ENCODE results near the gene EXOC3L4. TPM values are rescaled to one million over a fixed set of nuclear protein-coding genes. Genes with fewer than 3 reads are reported as not detected.

The EXOC3L4 gene
- total and polyA plus RNA-seq, 4 donors: 0.45 to 0.52 (median 0.50) TPM; not detected in 1

GRCh38 chr14:103099081-103099732 lies 4.7 kb downstream of the EXOC3L4 start:
- H3K36me3 ChIP-seq (ENCODE audit: control insufficient read depth, insufficient read depth, low read length): no peaks in the 10 kb centered on the region
- no peak for DNase-seq (ENCODE audit: low read depth in 4 of 6, low spot score in 6 of 6)
- H3K9me3 ChIP-seq (ENCODE audit: control insufficient read depth, insufficient read depth, low read length): no peaks in the 10 kb centered on the region
- H3K27me3 ChIP-seq (ENCODE audit: control insufficient read depth, insufficient read depth, low read length): peaks cover 32% of the 10 kb centered on the region
- WGBS (ENCODE audit: insufficient coverage): 53% methylated on average over 10 of the region's 12 CpGs
- peaks cover 14% of the 10 kb centered on the region for H3K4me1 ChIP-seq (ENCODE audit: control insufficient read depth, insufficient read depth, low read length)
- H3K27ac ChIP-seq (ENCODE audit: low read depth, low read length): no peak overlapping the region
- H3K4me3 ChIP-seq (ENCODE audit: low read depth, low read length): no peak overlapping the region

DNA sequence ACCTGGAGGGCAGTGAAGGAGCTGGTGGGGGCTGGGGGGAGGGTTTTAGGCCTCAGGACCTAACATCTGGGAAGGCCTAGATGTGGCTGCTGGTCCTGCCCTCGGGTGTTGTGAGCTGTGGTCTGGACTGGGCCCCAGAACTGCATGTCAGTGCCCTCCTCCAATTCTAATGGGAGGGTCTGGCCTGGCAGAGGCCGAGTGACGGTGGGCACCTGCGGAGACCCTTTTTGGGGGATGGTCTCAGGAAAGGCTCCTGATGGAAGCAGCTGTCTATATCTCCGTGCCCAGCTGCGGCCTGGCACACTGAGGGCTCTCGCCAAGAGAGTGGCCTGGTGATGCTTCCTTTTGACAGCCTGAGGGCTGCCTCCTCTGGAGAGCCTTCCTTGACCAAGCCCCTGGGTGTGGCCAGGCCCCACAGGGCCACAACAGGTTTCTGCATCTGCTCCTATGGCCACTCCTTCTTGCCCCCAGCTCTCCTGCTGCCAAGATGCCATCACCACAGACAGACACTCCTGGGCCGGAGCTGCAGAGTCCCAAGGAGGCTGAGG lies 5.3 kb downstream of the EXOC3L4 start:
- Histone ChIP-seq H3K9me3 (ENCODE audit: control insufficient read depth, insufficient read depth, low read length) (no peaks in the 10 kb centered on the region), H3K27ac (ENCODE audit: low read depth, low read length) (no peak overlapping the region), H3K4me3 (ENCODE audit: low read depth, low read length) (no peak overlapping the region), H3K4me1 (ENCODE audit: control insufficient read depth, insufficient read depth, low read length) (peaks cover 20% of the 10 kb centered on the region), H3K27me3 (ENCODE audit: control insufficient read depth, insufficient read depth, low read length) (peaks cover 38% of the 10 kb centered on the region), H3K36me3 (ENCODE audit: control insufficient read depth, insufficient read depth, low read length) (no peaks in the 10 kb centered on the region)
- no peak for DNase-seq (ENCODE audit: low read depth in 4 of 6, low spot score in 6 of 6)
- WGBS (ENCODE audit: insufficient coverage): 89% methylated on average over 8 of the region's 8 CpGs

DNA sequence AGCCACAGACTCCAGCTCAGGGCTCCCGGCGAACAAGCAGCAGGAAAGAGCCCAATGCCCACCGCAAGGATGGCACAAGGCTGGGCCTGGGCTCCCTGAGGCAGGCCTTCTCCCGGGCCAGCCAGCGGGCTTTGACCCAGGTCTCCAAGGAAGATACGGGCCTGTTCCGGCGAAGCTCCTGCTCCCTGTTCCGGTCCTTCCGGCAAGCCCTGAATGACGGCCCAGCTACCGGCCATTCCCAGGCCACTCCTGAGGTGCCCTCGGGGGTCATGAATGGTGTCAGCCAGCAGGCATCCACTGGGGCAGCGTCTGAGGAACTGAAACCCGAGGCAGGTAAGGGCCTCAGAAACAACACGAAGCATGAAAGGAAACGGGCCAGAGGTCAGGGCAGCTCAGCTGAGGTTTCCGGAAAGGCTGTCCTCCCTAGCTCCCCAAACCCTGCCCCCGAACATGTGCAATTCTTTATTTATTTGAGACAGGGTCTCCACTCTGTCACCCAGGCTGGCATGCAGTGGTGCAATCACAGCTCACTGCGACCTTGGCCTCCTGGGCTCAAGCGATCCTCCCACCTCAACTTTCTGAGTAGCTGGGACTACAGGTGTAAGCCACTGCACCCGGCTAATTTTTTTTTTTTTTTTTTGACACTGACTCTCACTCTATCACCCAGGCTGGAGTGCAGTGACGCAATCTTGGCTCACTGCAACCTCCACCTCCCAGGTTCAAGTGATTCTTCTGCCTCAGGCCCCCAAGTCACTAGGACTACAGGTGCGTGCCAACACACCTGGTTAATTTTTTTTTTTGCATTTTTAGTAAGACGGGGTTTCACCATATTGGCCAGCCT lies 6.0 kb downstream of the EXOC3L4 start:
- Histone ChIP-seq H3K4me1 (ENCODE audit: control insufficient read depth, insufficient read depth, low read length) (peaks cover 25% of the 10 kb centered on the region), H3K4me3 (ENCODE audit: low read depth, low read length) (no peak overlapping the region), H3K27me3 (ENCODE audit: control insufficient read depth, insufficient read depth, low read length) (peaks cover 43% of the 10 kb centered on the region), H3K27ac (ENCODE audit: low read depth, low read length) (no peak overlapping the region), H3K9me3 (ENCODE audit: control insufficient read depth, insufficient read depth, low read length) (no peaks in the 10 kb centered on the region), H3K36me3 (ENCODE audit: control insufficient read depth, insufficient read depth, low read length) (no peaks in the 10 kb centered on the region)
- DNase-seq (ENCODE audit: low read depth in 4 of 6, low spot score in 6 of 6): no peak
- 73% methylated on average over 24 of the region's 25 CpGs for WGBS (ENCODE audit: insufficient coverage)

DNA sequence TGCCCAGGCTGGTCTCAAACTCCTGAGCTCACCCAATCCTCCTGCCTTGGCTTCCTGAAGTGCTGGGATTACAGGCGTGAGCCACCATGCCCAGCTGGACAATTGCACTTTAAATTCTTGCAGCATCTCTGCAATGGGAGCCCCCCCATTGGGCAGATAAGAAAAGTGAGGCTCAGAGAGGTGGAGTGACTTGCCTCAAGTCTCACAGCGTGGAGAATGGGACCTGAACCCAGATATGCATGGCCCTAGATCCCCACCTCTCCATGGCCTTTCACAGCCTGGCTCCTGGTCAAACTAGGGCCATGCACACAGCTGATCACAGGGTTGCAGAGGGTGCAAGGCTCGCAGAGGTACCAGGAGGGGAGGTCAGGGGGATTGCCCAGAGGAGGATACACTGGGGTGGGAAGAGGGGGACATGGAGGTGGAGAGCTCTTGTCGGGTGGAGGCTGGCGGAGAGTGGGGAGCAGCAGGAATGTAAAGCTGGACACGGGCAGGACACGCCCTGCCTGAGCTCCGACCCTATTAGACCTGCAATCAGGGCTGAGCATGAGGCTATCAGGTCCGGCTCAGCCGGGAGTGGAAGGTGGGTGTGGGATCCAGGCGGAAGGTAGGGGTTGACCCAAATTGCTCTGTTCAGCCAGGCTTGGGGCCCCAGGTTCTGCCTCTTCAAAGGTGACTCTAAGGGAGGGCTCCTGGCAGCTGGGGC lies 6.9 kb downstream of the EXOC3L4 start:
- peaks cover 25% of the 10 kb centered on the region for H3K4me1 ChIP-seq (ENCODE audit: control insufficient read depth, insufficient read depth, low read length)
- no peaks in the 10 kb centered on the region for H3K36me3 ChIP-seq (ENCODE audit: control insufficient read depth, insufficient read depth, low read length)
- peaks cover 47% of the 10 kb centered on the region for H3K27me3 ChIP-seq (ENCODE audit: control insufficient read depth, insufficient read depth, low read length)
- no peaks in the 10 kb centered on the region for H3K9me3 ChIP-seq (ENCODE audit: control insufficient read depth, insufficient read depth, low read length)
- no peak for DNase-seq (ENCODE audit: low read depth in 4 of 6, low spot score in 6 of 6)
- H3K27ac ChIP-seq (ENCODE audit: low read depth, low read length): no peak overlapping the region
- H3K4me3 ChIP-seq (ENCODE audit: low read depth, low read length): no peak overlapping the region
- WGBS (ENCODE audit: insufficient coverage): 89% methylated on average over 10 of the region's 11 CpGs

- DNase-seq (ENCODE audit: low read depth in 4 of 6, low spot score in 6 of 6): peak in 1 of 6 donors; percentile 36
- Histone ChIP-seq H3K9me3 (ENCODE audit: control insufficient read depth, insufficient read depth, low read length) (no peaks in the 10 kb centered on the region), H3K27me3 (ENCODE audit: control insufficient read depth, insufficient read depth, low read length) (peaks cover 47% of the 10 kb centered on the region), H3K27ac (ENCODE audit: low read depth, low read length) (no peak overlapping the region), H3K4me3 (ENCODE audit: low read depth, low read length) (no peak overlapping the region), H3K36me3 (ENCODE audit: control insufficient read depth, insufficient read depth, low read length) (no peaks in the 10 kb centered on the region), H3K4me1 (ENCODE audit: control insufficient read depth, insufficient read depth, low read length) (peaks cover 25% of the 10 kb centered on the region)
- 11% methylated on average over 85 of the region's 85 CpGs for WGBS (ENCODE audit: insufficient coverage)
Observed at GRCh38 chr14:103101963-103102688, 7.6 kb downstream of the EXOC3L4 start.

DNA sequence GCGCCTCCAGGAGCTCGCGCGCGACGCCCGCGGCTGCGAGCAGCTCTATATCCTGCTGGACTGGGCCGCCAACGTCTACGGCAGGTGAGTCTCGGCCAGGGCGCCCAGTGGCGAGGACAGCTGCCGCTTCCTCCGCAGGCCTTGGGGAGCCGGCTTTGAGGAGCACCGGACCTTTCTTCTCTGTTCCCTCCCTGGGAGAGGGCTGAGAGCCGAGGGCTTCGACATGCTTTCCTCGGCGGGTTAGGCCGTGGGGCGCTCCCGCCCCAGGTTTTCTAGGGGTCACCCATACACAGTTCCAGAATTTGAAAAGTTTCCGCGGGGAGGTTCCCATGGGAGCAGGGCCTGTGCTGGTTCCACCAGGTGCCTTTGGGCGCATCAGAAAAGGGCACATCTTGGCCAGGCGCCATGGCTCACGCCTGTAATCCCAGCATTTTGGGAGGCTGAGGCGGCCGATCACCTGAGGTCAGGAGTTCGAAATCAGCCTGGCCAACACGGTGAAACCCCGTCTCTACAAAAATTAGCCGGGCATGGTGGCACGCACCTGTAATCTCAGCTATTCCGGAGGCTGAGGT lies 8.2 kb downstream of the EXOC3L4 start:
- no peak for DNase-seq (ENCODE audit: low read depth in 4 of 6, low spot score in 6 of 6)
- Histone ChIP-seq H3K36me3 (ENCODE audit: control insufficient read depth, insufficient read depth, low read length) (no peaks in the 10 kb centered on the region), H3K4me3 (ENCODE audit: low read depth, low read length) (no peak overlapping the region), H3K9me3 (ENCODE audit: control insufficient read depth, insufficient read depth, low read length) (no peaks in the 10 kb centered on the region), H3K27me3 (ENCODE audit: control insufficient read depth, insufficient read depth, low read length) (peaks cover 47% of the 10 kb centered on the region), H3K27ac (ENCODE audit: low read depth, low read length) (no peak overlapping the region), H3K4me1 (ENCODE audit: control insufficient read depth, insufficient read depth, low read length) (peaks cover 25% of the 10 kb centered on the region)
- WGBS (ENCODE audit: insufficient coverage): 25% methylated on average over 39 of the region's 39 CpGs

DNA sequence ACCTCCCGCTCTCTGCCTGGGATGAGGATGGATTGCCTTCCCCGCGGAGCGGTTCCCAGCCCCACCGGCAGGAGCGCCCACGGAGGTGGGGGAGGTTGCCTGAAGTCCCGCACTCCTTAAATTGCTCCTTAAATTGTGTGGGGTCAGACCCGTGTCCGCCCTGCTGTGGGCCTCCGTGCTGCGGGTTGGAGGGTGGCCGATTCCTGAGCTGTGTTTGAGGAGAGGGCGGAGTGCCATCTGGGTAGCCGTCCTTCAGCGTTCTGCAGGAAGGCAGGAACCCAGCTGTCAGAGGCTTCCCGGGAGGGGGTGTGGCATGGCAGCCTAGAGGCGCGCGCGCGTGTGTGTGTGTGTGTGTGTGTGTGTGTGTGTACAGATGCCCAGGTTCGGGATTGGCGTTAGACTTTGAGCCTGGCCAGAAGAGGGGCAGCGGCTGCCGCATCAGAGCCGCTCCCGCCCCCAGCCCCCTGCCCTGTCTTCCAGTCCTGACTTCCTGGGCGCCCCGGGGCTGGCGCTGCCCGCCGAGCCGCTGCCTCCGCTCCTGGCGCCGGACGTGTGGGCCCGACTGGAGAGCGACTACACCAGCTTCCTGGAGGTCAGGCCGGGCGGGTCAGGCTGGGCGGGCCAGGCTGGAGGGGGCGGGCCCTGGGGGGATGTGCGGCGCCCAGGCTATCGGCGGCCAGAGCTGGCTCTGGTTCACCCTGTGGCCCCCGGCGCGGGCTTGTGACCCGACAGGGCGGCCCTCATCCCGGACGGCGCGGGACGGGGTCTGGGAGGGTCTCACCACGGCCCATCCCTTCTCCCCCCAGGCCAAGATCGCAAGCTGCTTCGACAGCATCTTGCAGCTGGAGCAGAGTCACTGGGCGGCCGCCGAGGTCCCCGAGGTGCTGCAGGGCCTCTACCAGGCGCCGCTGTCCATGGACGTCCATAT lies 9.2 kb downstream of the EXOC3L4 start:
- Histone ChIP-seq H3K27ac (ENCODE audit: low read depth, low read length) (no peak overlapping the region), H3K27me3 (ENCODE audit: control insufficient read depth, insufficient read depth, low read length) (peaks cover 44% of the 10 kb centered on the region), H3K4me1 (ENCODE audit: control insufficient read depth, insufficient read depth, low read length) (peaks cover 25% of the 10 kb centered on the region), H3K36me3 (ENCODE audit: control insufficient read depth, insufficient read depth, low read length) (no peaks in the 10 kb centered on the region), H3K4me3 (ENCODE audit: low read depth, low read length) (no peak overlapping the region), H3K9me3 (ENCODE audit: control insufficient read depth, insufficient read depth, low read length) (no peaks in the 10 kb centered on the region)
- 7% methylated on average over 68 of the region's 68 CpGs for WGBS (ENCODE audit: insufficient coverage)
- DNase-seq (ENCODE audit: low read depth in 4 of 6, low spot score in 6 of 6): peak in 2 of 6 donors; percentile 39 to 64

DNA sequence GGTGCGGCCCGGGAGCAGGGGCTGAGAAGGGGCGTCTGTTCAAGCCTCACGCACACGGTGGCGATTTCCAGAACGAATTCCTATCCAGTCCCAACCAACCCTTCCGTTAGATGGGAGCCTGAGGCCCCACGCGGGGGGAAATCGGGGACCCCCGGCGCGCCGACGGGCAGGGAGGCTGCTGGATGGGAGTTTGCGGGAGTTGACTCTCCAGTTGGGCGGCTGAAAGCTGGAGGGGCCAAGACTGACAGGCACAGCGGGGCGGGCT lies 9.8 kb downstream of the EXOC3L4 start:
- Histone ChIP-seq H3K9me3 (ENCODE audit: control insufficient read depth, insufficient read depth, low read length) (no peaks in the 10 kb centered on the region), H3K27me3 (ENCODE audit: control insufficient read depth, insufficient read depth, low read length) (peaks cover 44% of the 10 kb centered on the region), H3K4me1 (ENCODE audit: control insufficient read depth, insufficient read depth, low read length) (peaks cover 25% of the 10 kb centered on the region), H3K4me3 (ENCODE audit: low read depth, low read length) (no peak overlapping the region), H3K36me3 (ENCODE audit: control insufficient read depth, insufficient read depth, low read length) (no peaks in the 10 kb centered on the region), H3K27ac (ENCODE audit: low read depth, low read length) (no peak overlapping the region)
- WGBS (ENCODE audit: insufficient coverage): 8% methylated on average over 20 of the region's 20 CpGs
- DNase-seq (ENCODE audit: low read depth in 4 of 6, low spot score in 6 of 6): no peak
